Non-pigmented ciliary epithelial cell (primary cell): ENCODE measurements around the gene FJX1.
A peak's percentile ranks its signal among the peaks of the same experiment; 100 is the strongest.

ENCODE experiments used
- DNase-seq: peaks from one replicate; pipeline ENCODE4 v3.0.0-alpha.2; 2010; ENCODE audit warnings: low read depth

FJX1 gene

GRCh38 chr11:35617687-35618496 lies at the start of gene FJX1:
Gene FJX1, plus strand, starts transcription at chr11:35618460. Its CDS starts 177 bp downstream, at chr11:35618637.
- peak; percentile 77 for DNase-seq

- DNase-seq, result no peak
Measured at GRCh38 chr11:35571696-35572095, 46.6 kb upstream of the FJX1 start.

- DNase-seq, result peak; percentile 79
Measured at GRCh38 chr11:35579557-35580396, 38.5 kb upstream of the FJX1 start.

GRCh38 chr11:35580397-35580781 lies 37.9 kb upstream of the FJX1 start:
- DNase-seq, result no peak

GRCh38 chr11:35582033-35582432 lies 36.2 kb upstream of the FJX1 start:
- no peak for DNase-seq

GRCh38 chr11:35583126-35583525 lies 35.1 kb upstream of the FJX1 start:
- DNase-seq, result no peak

- DNase-seq, result no peak
Measured at GRCh38 chr11:35583843-35584242, 34.4 kb upstream of the FJX1 start.

GRCh38 chr11:35584321-35584720 lies 33.9 kb upstream of the FJX1 start:
- DNase-seq, result peak; percentile 58

- no peak for DNase-seq
Measured at GRCh38 chr11:35585416-35585815, 32.8 kb upstream of the FJX1 start.

- no peak for DNase-seq
Measured at GRCh38 chr11:35586222-35586621, 32.0 kb upstream of the FJX1 start.

GRCh38 chr11:35587972-35588371 lies 30.3 kb upstream of the FJX1 start:
- DNase-seq, result no peak

GRCh38 chr11:35588627-35589026 lies 29.6 kb upstream of the FJX1 start:
- peak; percentile 37 for DNase-seq

- no peak for DNase-seq
Measured at GRCh38 chr11:35589281-35589680, 29.0 kb upstream of the FJX1 start.

- no peak for DNase-seq
Measured at GRCh38 chr11:35590412-35590811, 27.8 kb upstream of the FJX1 start.

- DNase-seq, result peak; percentile 82
Measured at GRCh38 chr11:35593143-35593542, 25.1 kb upstream of the FJX1 start.

- DNase-seq, result no peak
Measured at GRCh38 chr11:35594680-35595079, 23.6 kb upstream of the FJX1 start.

- no peak for DNase-seq
Measured at GRCh38 chr11:35598254-35599125, 19.8 kb upstream of the FJX1 start.

GRCh38 chr11:35600331-35600838 lies 17.9 kb upstream of the FJX1 start:
- DNase-seq, result no peak

GRCh38 chr11:35602160-35602793 lies 16.0 kb upstream of the FJX1 start:
- no peak for DNase-seq

- DNase-seq, result no peak
Measured at GRCh38 chr11:35602979-35603378, 15.3 kb upstream of the FJX1 start.

- no peak for DNase-seq
Measured at GRCh38 chr11:35605706-35606105, 12.6 kb upstream of the FJX1 start.

GRCh38 chr11:35606206-35606605 lies 12.1 kb upstream of the FJX1 start:
- DNase-seq, result no peak
